HepG2 (cell line): ENCODE data around the gene RANBP3L. TPM values are rescaled to one million over a fixed set of nuclear protein-coding genes. Genes with fewer than 3 reads are reported as not detected.

ENCODE experiments used
- ARNT2 ChIP-seq: sonication (generic); formaldehyde crosslinking; IDR thresholded peaks from 2 replicates; pipeline ENCODE4 v1.8.0; 2022; ENCODE audit warnings: mild to moderate bottlenecking, low read depth, missing genetic modification reagents, moderate library complexity
- CREM ChIP-seq, 2 experiments: sonication (generic) in 1 of 2; formaldehyde crosslinking in 1 of 2; IDR thresholded peaks; 2 replicates each; pipeline versions ENCODE4 v1.4.0 to v1.6.1; 2016 to 2020; ENCODE audit warnings: antibody characterized with exemption in 1 of 2, mild to moderate bottlenecking in 1 of 2, missing genetic modification reagents in 1 of 2
- KLF15 ChIP-seq: sonication (generic); formaldehyde crosslinking; IDR thresholded peaks from 2 replicates; pipeline ENCODE4 v1.8.1; 2023; ENCODE audit warnings: borderline replicate concordance, mild to moderate bottlenecking, inconsistent platforms, missing genetic modification reagents, mixed read lengths
- LCORL ChIP-seq, 2 experiments: fragments of 450-650 bp in 1 of 2; sonication (generic) in 1 of 2; formaldehyde crosslinking in 1 of 2; IDR thresholded peaks; 2 replicates each; pipeline versions ENCODE4 v1.5.0 to v1.6.1; 2017 to 2020; ENCODE audit warnings: antibody characterized with exemption in 1 of 2, missing genetic modification reagents in 1 of 2
- NFATC3 ChIP-seq: sonication (generic); formaldehyde crosslinking; IDR thresholded peaks from 2 replicates; pipeline ENCODE4 v1.5.1; 2020; ENCODE audit warnings: mild to moderate bottlenecking, missing genetic modification reagents
- NFIB ChIP-seq: sonication (generic); formaldehyde crosslinking; IDR thresholded peaks from 2 replicates; pipeline ENCODE4 v1.9.0; 2021; ENCODE audit warnings: missing genetic modification reagents, mild to moderate bottlenecking, borderline replicate concordance
- SP1 ChIP-seq, 2 experiments: fragments of 450-650 bp in 1 of 2; sonication (generic) in 1 of 2; formaldehyde crosslinking in 1 of 2; IDR thresholded peaks; 2 replicates each; pipeline versions ENCODE4 v1.4.0 to v1.6.1; 2016 to 2020; ENCODE audit warnings: missing genetic modification reagents in 1 of 2
- SRSF9 ChIP-seq: fragments of 200-400 bp; formaldehyde crosslinking; IDR thresholded peaks from 2 replicates; pipeline ENCODE4 v1.6.1; 2018; ENCODE audit warnings: borderline replicate concordance, mild to moderate bottlenecking, low read depth, low read length; ENCODE audit not compliant: insufficient read depth, poor library complexity, severe bottlenecking
- ZFP82 ChIP-seq: sonication (generic); formaldehyde crosslinking; IDR thresholded peaks from 2 replicates; pipeline ENCODE4 v1.5.1; 2020; ENCODE audit warnings: mild to moderate bottlenecking, missing genetic modification reagents, borderline replicate concordance
- ZNF143 ChIP-seq: sonication (generic); formaldehyde crosslinking; IDR thresholded peaks from 2 replicates; pipeline ENCODE4 v1.4.0; 2020; ENCODE audit warnings: missing genetic modification reagents
- ZNF777 ChIP-seq: sonication (generic); formaldehyde crosslinking; IDR thresholded peaks from 2 replicates; pipeline ENCODE4 v1.4.0; 2020; ENCODE audit warnings: missing genetic modification reagents
- polyA plus RNA-seq, 8 experiments: library from polyadenylated mRNA; depleted of rRNA in 3 of 8; stranded (reverse) in 7 of 8; unstranded in 1 of 8; fragments of >200 nt; fragmentation: Illumina TruSeq in 4 of 8; extraction: Trizol in 4 of 8; gene quantifications; 2 replicates each; pipeline versions ENCODE4 v1.2.1 to v1.2.3, GENCODE V29; 2011 to 2016; ENCODE audit warnings: low read depth in 4 of 8, missing spikeins in 1 of 8, mixed read lengths in 1 of 8; ENCODE audit not compliant: insufficient read depth in 1 of 8
- total RNA-seq, 5 experiments: library from RNA; depleted of rRNA; stranded (reverse); fragments of >200 nt; fragmentation: Illumina TruSeq; extraction: Trizol; gene quantifications; 2 replicates each; pipeline ENCODE4 v1.2.3, GENCODE V29; 2016; ENCODE audit warnings: low read depth in 1 of 5
- TF ChIP-seq, protein P1 (sequence below): sonication (generic); formaldehyde crosslinking; IDR thresholded peaks from 2 replicates; pipeline ENCODE4 v1.5.1; 2020; ENCODE audit warnings: mild to moderate bottlenecking, missing genetic modification reagents, moderate library complexity
- TF ChIP-seq, protein P2 (sequence below): sonication (generic); formaldehyde crosslinking; IDR thresholded peaks from 2 replicates; pipeline ENCODE4 v1.4.0; 2020; ENCODE audit warnings: missing genetic modification reagents
- TF ChIP-seq, protein P3 (sequence below): sonication (generic); formaldehyde crosslinking; IDR thresholded peaks from 2 replicates; pipeline ENCODE4 v1.4.0; 2020; ENCODE audit warnings: missing genetic modification reagents, borderline replicate concordance
- TF ChIP-seq, protein P4 (sequence below): sonication (generic); formaldehyde crosslinking; IDR thresholded peaks from 2 replicates; pipeline ENCODE4 v1.9.0; 2022; ENCODE audit warnings: missing genetic modification reagents, mild to moderate bottlenecking, borderline replicate concordance

RANBP3L gene
- total and polyA plus RNA-seq, 2 of the 13 experiments (the other 11 are each of a cell fraction or from before 2014, with no cell fraction given): 0.09 TPM; not detected in 1

DNA sequence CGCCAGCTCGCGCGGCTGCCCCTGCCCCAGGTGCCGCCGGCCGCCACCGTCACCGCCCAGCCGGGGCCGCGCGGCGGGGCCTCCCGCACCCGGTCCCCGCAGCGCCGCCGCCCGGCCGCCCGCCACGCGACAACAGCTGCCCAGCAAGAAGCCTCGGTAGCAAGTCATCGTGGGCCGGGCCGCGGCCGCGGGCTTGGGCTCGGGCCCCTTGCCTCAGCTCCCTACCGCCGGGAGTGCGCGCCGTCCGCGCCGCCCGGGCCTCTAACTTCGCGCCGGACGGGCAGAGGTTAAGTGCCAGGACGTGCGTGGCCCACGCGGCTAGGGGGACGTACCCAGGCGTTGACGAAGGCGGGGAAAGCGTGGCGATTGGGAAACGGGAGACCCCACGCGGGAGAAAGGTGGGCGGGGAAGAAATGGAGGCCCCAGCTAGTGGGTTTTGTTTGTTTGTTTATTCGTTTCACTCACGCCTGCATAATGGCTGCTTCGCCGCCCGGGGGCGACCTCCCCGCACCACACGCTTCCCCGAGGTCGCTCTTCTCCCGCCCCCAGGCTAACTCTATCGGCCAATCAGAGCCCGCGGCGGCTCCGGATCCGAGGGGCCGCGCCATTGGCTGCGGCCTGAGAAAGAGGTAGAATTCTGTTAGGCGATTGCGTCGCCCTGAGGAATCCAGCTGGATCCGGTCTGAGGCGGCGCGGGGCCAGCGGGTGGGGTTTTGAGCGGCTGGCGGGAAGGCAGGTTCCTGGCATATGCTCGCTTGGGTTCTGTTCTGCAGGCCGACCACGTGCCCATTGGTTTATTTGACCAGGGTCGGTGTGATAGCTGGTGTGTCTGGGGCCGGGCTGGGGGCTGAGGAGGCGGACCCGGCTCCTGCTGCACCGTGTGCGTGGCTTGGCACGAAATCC lies 59.8 kb downstream of the RANBP3L start, which contains the start of gene NADK2 (continued):
- TF ChIP-seq, protein P1, sequence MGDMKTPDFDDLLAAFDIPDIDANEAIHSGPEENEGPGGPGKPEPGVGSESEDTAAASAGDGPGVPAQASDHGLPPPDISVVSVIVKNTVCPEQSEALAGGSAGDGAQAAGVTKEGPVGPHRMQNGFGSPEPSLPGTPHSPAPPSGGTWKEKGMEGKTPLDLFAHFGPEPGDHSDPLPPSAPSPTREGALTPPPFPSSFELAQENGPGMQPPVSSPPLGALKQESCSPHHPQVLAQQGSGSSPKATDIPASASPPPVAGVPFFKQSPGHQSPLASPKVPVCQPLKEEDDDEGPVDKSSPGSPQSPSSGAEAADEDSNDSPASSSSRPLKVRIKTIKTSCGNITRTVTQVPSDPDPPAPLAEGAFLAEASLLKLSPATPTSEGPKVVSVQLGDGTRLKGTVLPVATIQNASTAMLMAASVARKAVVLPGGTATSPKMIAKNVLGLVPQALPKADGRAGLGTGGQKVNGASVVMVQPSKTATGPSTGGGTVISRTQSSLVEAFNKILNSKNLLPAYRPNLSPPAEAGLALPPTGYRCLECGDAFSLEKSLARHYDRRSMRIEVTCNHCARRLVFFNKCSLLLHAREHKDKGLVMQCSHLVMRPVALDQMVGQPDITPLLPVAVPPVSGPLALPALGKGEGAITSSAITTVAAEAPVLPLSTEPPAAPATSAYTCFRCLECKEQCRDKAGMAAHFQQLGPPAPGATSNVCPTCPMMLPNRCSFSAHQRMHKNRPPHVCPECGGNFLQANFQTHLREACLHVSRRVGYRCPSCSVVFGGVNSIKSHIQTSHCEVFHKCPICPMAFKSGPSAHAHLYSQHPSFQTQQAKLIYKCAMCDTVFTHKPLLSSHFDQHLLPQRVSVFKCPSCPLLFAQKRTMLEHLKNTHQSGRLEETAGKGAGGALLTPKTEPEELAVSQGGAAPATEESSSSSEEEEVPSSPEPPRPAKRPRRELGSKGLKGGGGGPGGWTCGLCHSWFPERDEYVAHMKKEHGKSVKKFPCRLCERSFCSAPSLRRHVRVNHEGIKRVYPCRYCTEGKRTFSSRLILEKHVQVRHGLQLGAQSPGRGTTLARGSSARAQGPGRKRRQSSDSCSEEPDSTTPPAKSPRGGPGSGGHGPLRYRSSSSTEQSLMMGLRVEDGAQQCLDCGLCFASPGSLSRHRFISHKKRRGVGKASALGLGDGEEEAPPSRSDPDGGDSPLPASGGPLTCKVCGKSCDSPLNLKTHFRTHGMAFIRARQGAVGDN (CRISPR knock-in tag): peak; percentile 96
- TF ChIP-seq SP1 (IDR thresholded peaks at IDR 0.05): no peak
- TF ChIP-seq SP1 (CRISPR knock-in tag; IDR thresholded peaks at IDR 0.05): peak; percentile 63
- TF ChIP-seq KLF15 (CRISPR knock-in tag): peak; percentile 81; the same call in 1 of the 2 replicates
- TF ChIP-seq SRSF9: no peak
- TF ChIP-seq ZNF777 (CRISPR knock-in tag): peak; percentile 85
- TF ChIP-seq, protein P2, sequence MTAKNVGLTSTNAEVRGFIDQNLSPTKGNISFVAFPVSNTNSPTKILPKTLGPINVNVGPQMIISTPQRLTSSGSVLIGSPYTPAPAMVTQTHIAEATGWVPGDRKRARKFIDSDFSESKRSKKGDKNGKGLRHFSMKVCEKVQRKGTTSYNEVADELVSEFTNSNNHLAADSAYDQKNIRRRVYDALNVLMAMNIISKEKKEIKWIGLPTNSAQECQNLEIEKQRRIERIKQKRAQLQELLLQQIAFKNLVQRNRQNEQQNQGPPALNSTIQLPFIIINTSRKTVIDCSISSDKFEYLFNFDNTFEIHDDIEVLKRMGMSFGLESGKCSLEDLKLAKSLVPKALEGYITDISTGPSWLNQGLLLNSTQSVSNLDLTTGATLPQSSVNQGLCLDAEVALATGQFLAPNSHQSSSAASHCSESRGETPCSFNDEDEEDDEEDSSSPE: peak; percentile 92
- peak; percentile 48; the same call in 1 of the 2 replicates for TF ChIP-seq CREM (IDR thresholded peaks at IDR 0.05)
- TF ChIP-seq CREM (CRISPR knock-in tag; IDR thresholded peaks at IDR 0.05): no peak
- peak; percentile 20; the same call in 1 of the 2 replicates for TF ChIP-seq ARNT2 (CRISPR knock-in tag)
- no peak for TF ChIP-seq LCORL (IDR thresholded peaks at IDR 0.05)
- TF ChIP-seq LCORL (CRISPR knock-in tag; IDR thresholded peaks at IDR 0.05): peak; percentile 78
- TF ChIP-seq, protein P3, sequence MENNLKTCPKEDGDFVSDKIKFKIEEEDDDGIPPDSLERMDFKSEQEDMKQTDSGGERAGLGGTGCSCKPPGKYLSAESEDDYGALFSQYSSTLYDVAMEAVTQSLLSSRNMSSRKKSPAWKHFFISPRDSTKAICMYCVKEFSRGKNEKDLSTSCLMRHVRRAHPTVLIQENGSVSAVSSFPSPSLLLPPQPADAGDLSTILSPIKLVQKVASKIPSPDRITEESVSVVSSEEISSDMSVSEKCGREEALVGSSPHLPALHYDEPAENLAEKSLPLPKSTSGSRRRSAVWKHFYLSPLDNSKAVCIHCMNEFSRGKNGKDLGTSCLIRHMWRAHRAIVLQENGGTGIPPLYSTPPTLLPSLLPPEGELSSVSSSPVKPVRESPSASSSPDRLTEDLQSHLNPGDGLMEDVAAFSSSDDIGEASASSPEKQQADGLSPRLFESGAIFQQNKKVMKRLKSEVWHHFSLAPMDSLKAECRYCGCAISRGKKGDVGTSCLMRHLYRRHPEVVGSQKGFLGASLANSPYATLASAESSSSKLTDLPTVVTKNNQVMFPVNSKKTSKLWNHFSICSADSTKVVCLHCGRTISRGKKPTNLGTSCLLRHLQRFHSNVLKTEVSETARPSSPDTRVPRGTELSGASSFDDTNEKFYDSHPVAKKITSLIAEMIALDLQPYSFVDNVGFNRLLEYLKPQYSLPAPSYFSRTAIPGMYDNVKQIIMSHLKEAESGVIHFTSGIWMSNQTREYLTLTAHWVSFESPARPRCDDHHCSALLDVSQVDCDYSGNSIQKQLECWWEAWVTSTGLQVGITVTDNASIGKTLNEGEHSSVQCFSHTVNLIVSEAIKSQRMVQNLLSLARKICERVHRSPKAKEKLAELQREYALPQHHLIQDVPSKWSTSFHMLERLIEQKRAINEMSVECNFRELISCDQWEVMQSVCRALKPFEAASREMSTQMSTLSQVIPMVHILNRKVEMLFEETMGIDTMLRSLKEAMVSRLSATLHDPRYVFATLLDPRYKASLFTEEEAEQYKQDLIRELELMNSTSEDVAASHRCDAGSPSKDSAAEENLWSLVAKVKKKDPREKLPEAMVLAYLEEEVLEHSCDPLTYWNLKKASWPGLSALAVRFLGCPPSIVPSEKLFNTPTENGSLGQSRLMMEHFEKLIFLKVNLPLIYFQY (CRISPR knock-in tag): 0 out of 2 replicates have a peak, but pooled peaks have one; percentile 45
- no peak for TF ChIP-seq NFATC3 (CRISPR knock-in tag)
- TF ChIP-seq ZFP82: peak; percentile 38; the same call in 1 of the 2 replicates
- no peak for TF ChIP-seq ZNF143 (CRISPR knock-in tag)
- TF ChIP-seq NFIB (CRISPR knock-in tag): no peak
- TF ChIP-seq, protein P4, sequence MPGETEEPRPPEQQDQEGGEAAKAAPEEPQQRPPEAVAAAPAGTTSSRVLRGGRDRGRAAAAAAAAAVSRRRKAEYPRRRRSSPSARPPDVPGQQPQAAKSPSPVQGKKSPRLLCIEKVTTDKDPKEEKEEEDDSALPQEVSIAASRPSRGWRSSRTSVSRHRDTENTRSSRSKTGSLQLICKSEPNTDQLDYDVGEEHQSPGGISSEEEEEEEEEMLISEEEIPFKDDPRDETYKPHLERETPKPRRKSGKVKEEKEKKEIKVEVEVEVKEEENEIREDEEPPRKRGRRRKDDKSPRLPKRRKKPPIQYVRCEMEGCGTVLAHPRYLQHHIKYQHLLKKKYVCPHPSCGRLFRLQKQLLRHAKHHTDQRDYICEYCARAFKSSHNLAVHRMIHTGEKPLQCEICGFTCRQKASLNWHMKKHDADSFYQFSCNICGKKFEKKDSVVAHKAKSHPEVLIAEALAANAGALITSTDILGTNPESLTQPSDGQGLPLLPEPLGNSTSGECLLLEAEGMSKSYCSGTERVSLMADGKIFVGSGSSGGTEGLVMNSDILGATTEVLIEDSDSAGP (CRISPR knock-in tag): peak; percentile 6
